ENCODE data around the gene DIPK1A.

DIPK1A gene

DNA sequence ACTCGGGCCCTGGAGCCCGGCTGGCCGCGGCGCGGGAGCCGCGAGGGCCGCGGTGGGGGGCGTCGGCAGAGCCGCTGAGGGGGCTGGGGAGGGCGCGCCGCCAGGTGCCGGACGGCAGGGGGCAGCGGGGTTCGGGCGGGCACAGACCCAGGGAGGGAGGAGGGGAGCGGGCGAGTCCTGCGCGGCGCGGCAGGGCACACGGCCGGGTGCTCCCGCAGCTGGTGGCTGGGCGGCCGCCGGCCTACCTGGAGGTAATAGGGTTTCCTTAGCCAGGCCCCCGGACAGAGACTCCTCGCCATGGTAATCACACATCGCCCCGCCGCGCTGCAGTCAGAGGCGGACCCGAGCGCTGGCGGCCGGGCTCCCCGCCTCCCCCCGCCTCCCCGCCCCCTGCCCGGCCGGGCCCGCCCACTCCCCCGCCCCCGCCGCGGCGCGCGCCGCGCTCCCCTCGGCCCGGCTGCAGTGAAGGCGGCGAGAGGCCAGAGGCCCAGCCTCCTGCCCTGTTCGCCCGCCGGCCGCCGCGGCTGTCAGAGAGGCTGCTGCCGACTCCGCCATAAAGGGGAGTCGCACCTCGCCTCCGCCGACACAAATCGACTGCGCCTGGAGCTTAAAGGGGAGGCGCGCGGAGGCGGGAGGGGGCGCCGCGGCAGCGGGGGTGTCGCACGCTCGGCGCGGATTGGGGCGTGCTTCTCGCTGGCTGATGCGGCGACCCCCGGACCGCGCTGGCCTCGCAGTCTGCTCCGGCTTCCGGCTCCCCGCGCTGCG, at the start of gene DIPK1A:
Gene DIPK1A (minus strand): TSS at position 332 of the 765 bp plus-strand sequence. CDS start 33 bp downstream, at position 299.
- DNase-seq (ENCODE audit: low spot score) = peak; percentile 87

DNA sequence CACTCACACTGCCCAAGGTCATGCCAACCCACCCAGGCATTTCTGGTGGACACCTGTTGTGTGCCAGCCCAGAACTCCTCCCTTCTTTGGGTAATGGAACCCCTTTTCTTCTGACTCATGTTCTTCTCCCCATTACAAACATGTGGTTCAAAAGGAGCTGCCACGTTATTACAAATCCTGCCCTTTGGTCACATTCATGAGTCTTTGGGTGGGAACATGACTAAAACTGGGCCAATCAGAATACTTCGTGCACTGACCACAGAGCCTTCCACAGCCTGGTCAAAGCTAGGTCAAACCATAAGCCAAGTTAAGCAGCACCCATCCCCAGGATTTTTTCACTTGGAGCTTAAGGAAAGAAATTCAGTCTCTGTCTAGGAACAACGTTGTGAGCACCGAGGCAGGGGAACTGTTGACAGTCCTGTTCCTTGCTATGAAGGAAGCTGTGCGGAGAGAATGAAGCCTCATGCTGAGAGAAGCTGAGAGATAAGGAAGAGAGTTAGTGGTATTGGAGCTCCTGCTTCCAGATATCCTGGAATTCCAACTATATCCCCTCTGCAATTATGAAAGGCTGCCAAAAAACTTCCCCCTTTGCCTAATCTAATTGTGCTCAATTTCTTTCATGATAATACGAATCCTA, 46.8 kb upstream of the DIPK1A start:
- DNase-seq (ENCODE audit: low spot score) = no peak

DNA sequence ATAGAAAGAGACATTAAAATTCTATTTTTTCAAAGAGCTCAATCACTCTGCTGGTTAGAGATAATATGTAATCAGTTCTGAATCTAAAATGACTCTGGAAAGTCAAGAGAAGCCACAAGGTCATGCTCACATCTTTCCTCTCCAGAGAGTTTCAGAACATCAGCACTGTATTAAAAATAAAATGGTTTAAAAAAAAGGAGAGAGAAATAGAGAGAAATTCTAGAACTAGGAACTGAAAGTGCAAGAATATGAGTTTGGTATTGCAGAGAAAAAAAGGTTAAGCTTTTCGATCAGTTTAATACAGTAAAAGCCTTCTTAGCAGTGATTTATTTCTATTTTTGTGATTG, 44.0 kb upstream of the DIPK1A start:
- DNase-seq (ENCODE audit: low spot score) = no peak

DNA sequence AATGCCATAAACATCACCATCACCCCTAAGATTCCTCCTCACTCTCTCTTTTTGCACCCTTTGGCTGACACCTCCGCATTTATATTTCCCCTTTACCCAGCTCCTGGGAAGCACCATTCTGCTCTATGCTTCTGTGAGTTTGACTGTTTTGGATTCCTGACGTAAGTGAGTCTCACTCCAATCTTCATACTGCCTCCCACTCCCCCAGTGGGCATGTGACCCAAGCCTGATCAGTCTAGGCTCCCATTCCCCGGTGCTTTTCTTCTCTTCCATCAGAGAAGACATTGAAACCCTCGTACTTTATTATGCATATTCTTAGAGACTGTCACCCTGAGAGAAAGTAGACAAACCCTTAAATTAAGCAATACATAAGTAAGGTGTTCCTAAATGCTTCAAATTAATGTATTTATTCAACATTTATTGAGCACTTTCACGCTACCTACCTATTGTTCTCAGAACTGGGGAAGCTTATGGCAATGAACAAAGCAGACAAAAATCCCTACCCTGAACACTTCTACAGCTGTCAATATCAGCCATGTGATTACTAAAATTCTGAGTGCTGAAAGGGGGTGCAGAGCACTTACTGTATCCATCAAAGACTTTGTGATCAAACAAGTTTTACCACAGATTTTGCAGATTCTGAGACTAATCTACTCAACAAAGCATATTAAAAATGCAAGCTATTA, 43.4 kb upstream of the DIPK1A start:
- no peak for DNase-seq (ENCODE audit: low spot score)

DNA sequence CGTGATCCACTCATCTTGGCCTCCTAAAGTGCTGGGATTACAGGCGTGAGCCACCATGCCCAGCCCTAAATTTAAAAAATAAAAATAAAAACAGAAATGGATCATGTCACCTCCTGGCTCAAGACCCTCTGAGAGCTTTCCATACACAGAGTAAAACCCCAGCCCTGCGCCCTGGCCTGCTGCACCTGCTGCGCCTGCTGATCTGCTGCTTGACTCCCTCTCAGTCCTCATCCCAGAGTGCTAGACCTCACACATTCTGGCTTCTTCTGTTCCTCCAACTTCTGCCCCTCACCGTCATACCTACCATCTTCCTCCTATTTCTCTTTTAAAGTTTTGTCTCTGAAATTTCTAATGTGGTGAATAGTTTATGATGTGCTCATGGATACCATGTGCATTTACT, 42.7 kb upstream of the DIPK1A start:
- no peak for DNase-seq (ENCODE audit: low spot score)

DNA sequence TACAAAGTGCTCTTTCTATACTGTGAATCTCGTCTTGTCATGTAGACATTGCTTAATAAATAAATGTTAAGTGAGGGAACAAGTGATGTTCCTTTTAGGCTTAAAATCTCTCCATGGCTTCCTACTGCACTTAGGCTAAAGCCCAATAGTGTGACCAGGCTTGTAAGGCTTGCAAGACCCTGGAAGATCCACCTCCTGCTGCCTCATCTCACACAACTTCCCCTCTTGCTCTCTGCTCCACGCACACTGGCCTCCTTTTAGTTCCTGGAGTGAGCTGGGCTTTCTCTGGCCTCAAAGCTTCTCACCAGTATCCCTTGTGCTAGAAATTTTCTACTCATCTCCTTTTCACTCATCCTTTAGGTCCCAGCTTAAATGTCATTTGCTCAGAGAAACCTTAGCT, 41.5 kb upstream of the DIPK1A start:
- no peak for DNase-seq (ENCODE audit: low spot score)

DNA sequence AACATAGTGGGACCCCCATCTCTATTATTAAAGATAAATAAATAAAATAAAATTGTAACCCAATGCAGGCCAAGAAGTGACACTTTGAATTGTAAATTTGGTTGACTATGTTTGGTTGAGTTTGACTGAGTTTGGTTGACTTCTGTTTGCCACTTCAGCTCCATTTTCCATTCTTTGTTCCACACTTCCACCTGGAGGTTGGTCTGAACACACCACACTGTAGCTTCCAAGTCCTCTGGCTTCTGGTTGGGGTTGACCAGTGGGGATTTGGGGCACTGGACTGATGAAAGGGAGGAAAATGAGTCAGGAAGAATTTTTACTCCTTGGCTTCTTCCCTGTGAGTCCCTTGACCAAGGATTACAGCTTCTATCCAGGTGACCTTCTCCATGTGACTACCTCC, 40.6 kb upstream of the DIPK1A start:
- DNase-seq (ENCODE audit: low spot score) = no peak

DNA sequence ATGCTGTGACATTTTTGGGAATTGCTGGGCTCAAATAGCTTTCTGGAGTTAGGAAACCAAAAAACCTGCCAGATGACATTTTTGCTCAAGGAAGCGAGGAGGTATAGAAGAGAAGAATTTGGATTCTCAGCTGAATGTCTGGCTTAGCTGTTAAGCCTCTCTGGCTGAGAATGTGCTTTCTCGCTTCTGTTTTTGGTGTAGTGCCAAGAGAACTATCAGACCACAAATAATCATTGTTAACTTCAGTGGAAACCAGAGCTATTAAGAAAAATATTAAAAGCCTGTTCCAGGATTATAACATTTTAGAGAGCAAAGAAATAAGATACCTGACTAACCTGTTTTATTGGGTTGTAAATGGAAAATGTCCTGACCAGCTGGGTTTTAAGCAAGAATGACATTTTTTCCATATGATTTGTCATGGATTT, 39.5 kb upstream of the DIPK1A start:
- no peak for DNase-seq (ENCODE audit: low spot score)

DNA sequence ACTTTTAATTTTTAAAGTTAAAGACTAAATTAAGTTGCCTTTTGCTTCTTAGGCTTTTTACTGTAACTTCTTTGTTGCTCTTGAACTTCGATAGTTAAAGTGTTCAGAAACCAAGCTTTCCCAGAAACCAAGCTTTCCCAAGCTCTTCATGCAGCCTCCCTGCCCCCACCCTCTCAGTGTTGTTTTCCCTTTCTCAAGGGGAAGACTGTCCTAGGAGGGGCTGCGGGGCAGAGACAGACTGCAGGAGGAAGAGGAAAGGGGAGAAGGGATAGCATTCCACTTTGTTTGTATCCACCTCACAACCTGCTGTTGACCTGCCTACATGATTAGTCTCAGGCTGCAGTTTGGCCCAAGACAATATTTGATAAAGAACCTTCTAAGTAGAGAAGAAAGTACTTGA, 39.0 kb upstream of the DIPK1A start:
- no peak for DNase-seq (ENCODE audit: low spot score)

DNA sequence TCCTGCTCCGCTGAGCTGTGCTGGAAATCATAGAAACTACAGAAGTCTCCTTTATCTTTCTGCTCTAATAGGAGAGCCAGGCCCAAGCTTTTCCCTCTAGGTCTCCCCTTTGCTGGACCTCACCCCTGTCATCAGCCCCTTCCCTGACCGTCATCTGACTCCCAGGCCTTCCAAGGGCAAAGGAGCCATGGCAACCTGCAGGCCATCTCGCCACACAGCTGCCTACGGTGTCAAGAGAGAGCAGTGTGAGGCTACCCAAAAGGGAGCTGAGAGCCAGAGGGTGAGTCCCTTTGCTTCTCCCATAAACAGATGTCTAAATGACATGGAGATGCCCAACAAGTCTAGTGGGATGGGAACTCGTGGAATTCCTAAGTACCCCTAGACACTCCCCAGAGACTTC, 37.6 kb upstream of the DIPK1A start:
- no peak for DNase-seq (ENCODE audit: low spot score)

DNA sequence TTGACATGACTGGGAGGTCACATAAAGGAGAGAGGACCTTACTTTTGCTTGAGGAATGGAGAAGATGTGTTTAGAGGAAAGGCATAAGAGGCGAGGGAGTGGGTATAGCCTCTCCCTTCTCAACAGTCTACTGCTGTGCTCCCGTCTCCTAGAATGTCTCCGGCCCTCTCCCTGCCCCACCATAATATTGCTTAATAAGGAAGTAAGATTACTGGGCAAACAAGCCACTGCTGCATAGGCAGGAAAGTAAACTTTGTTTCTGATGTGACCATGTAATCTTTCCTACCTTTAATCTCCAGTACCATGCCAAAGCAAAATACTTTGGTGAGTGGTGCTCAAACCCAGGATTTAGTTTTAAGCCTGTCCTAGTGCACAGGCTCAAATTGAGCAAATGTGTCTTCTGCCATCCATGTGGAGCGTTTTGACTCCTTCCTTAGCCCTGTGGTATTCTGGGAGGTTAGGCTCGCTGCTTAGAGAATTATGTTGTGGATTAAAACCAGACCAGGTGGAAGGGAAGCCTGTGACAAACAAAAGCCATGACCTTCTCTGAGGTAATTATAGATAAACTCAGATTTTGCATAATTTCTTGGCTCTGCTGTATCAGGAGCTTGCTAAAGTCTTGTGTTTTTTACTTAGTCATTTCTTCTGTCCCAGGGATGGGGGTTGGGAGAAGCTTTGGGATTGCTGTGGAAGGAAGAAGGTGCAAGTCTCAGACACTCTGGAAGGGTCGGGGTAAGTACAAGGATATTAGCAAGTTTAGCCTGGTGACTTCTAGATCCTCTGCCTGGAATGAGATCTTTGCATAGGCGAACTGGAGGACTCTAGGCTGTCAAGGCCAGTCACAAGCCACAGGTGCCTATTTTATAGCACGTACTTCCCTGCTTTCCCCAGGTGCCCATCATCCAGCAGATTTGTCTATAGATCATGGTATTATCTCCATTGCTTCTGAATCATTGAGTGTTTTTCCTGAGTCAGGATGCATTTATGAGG, 34.5 kb upstream of the DIPK1A start:
- DNase-seq (ENCODE audit: low spot score) = no peak

DNA sequence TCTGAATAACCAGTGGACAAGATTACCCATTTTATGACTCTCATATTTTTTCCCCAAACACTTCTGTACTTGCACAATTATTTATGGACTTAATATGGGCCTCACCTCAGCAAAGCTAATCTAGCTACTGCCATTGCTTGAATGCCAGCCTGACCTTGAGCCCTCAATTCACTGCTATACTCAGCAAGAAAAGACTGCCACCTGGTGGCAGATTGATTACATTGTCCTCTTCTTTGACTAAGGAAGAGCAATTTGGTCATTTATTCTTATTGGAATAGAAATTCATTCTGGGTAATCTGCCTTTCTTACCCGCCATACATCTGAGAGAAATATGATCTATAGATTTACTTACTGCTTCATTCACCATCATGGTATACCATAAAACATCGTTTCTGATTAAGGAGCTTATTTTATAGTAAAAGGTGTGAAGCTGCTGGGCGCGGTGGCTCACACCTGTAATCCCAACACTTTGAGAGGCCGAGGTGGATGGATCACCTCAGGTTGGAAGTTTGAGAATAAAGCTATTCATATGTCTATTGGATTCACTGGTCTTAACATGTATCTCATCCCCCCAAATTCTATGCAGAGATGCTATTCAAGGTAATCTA, 32.9 kb upstream of the DIPK1A start:
- DNase-seq (ENCODE audit: low spot score) = peak; percentile 75

DNA sequence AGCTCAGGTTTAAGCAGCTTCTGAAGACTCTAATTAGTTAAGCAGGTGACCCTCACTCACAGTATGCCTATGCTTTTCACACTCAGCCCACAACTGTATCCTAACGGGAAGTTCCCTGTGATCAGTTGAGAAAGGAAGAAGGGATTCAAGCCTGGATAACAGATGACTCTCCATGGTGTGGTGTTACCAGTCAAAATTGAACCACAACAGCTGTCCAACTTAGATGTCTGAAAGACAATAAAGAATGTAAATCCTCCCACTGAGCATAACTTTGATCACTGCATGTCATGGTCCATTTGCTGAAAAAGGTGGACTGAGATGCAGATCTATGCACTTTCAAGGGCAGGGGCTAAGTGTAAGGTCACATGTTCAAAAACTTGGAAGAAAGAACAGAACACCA, 32.3 kb upstream of the DIPK1A start:
- DNase-seq (ENCODE audit: low spot score) = no peak

DNA sequence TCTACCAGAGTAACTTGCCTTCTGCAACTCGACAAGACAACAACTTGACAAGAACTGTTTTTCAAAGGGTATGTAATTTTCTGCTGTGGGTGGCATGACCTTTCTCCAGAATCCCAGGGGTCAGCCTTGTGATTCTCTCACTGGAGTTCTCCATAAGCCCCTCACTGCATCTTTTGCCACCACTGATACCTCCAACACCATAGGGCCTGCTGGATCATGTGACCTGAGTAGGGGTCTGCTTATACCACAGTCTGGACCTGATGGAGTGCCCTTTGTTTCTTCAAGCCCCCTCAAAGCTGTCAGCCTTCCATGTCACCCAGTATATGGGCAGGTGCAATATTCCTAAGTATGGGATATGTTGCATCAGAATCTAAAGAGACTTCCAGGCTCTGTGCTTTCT, 31.6 kb upstream of the DIPK1A start:
- DNase-seq (ENCODE audit: low spot score) = no peak

DNA sequence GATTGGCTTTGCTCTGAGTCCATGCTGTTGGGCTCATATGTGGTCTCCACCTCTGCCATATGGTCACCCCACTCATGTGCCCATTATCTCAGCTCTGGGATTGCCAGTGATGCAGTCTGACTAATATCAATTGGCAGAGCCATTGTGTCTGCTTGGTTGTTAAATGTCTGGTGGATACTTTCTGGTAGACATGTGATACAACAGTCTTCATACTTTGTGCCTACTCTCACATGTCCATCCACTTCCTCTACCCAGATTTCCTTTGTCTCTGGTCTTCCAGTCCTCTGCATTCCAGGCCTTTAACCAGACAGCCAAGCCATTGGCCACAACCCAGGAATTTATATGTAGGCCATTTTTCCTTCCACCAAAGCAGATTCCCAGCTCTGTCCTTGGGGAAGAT, 30.8 kb upstream of the DIPK1A start:
- DNase-seq (ENCODE audit: low spot score) = no peak

DNA sequence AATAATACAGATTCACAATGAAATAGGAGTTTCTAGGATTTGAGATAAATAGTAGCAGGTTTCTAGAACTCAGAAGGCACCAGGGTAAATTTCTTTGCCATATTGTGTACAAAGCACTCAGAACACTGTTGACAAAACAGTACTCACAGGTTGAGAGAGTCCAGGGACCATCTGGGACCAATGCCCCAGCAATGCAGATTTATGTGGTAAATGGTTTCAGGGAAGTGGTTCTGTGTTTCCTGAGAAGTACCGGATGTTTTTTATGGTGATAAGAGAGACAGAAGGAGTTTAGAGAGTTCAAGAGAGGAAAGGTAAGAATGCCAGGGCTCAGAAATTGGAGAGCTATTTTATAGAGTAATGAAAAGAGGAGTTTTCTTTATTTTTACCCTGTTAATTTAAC, 29.6 kb upstream of the DIPK1A start:
- no peak for DNase-seq (ENCODE audit: low spot score)

DNA sequence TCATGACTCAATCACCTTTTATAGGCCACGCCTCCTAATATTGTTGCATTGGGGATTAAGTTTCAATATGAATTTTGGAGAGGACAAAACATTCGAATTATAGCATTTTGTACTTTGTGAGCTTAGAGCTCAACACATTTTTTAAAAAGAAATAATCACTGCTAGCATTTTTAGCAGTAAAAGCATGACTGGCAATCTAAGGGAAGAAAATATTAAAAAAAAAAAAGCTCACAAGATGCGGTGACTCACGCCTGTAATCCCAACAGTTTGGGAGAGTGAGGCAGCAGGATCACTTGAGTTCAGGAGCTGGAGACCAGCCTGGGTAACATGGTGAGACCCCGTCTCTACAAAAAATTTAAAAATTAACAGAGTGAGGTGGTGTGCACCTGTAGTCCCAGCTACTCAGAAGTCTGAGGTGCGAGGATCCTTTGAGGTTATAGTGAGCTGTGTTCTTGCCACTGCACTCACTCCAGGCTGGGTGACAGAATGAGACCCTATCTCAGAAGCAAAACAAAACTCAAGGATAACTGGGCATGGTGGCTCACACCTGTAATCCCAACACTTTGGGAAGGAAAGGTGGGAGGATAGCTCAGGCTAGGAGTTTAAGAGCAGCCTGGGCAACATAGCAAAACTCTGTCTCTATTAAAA, 28.8 kb upstream of the DIPK1A start:
- no peak for DNase-seq (ENCODE audit: low spot score)

DNA sequence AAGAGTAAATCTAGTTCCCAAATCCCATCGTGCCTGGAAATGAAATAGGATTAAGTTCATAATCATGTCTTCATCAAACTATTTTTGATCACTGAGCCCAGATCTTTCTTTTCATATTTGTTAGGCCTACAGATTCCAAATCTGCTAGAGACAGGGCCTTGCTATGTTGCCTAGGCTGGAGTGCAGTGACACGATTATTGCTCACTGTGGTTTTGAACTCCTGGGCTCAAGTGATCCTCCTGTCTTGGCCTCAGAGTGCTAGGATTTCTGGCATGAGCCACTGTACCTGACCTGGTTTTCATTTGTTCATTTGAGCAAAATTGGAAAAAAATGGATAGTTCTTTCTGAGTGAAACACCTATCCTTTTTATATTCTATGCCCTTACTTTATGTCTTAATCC, 28.0 kb upstream of the DIPK1A start:
- DNase-seq (ENCODE audit: low spot score) = no peak

DNA sequence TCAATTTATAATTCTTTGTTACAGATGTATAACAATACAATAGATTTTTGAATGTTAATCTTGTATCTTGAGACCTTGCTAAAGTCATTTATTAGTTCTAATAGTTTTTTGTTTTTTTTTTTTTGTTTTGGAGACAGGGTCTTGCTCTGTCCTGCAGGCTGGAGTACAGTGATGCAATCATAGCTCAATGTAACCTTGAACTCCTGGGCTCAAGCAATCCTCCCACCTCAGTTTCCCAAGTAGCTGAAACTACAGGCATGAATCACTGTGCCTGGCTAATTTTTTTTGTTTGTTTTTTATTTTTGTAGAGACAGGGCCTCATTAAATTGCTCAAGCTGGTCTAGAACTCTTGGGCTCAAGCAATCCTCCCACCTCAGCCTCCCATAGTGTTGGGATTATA, 26.2 kb upstream of the DIPK1A start:
- no peak for DNase-seq (ENCODE audit: low spot score)

DNA sequence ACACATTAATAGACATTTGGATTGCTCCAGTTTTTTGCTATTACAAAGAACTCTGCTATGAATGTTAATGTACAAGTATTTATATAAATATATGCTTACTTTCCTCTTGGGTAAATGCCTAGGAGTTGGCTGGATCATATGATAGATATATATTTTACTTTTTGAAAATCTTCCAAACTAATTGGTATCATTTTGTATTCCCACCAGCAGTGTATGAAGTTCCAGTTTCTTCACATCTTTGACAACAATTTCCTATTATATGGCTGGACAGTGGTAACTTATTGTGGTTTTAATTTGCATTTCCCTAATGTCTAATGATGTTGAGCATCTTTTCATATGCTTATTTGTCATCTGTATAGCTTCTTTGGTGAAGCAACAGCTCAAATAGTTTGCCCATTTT, 23.8 kb upstream of the DIPK1A start:
- no peak for DNase-seq (ENCODE audit: low spot score)

Data from germinal center (tissue), 1 donor.